Activated CD4-positive, alpha-beta T cell treated with anti-CD3 and anti-CD28 coated beads, Interleukin-2, amount 10 ng/mL, durations not matched to agents 24 days and 14 days (primary cell): ENCODE measurements around the gene TM7SF3. TPM values are rescaled to one million over a fixed set of nuclear protein-coding genes. Genes with fewer than 3 reads are reported as not detected.

Experiments
- DNase-seq: peaks from one replicate; pipeline ENCODE4 v3.0.0; 2022
- H3K27ac Mint-ChIP-seq: one replicate; pipeline ENCODE4 v1.8.0; 2022; ENCODE audit warnings: mild to moderate bottlenecking, mixed read lengths
- H3K27me3 Mint-ChIP-seq: one replicate; pipeline ENCODE4 v1.8.0; 2022; ENCODE audit warnings: mixed read lengths
- H3K36me3 Mint-ChIP-seq: one replicate; pipeline ENCODE4 v1.8.0; 2022; ENCODE audit warnings: low read depth, mild to moderate bottlenecking, mixed read lengths
- H3K4me1 Mint-ChIP-seq: one replicate; pipeline ENCODE4 v1.8.0; 2021; ENCODE audit warnings: mixed read lengths
- H3K4me3 Mint-ChIP-seq: one replicate; pipeline ENCODE4 v1.8.0; 2022; ENCODE audit warnings: mild to moderate bottlenecking, moderate library complexity, mixed read lengths
- H3K9me3 Mint-ChIP-seq: one replicate; pipeline ENCODE4 v1.8.0; 2021; ENCODE audit warnings: mixed read lengths
- intact Hi-C: fragments of 100-400 bp; cut with micrococcal nuclease; formaldehyde crosslinking; loops from one replicate; pipeline ENCODE4 v1.15.1; 2023
- total RNA-seq: library from RNA; stranded (reverse); gene quantifications from 2 replicates; pipeline ENCODE4 v1.2.3, GENCODE V29; 2022

The TM7SF3 gene
- total RNA-seq, 1 donor from 2014 or later = 44.0 TPM

GRCh38 chr12:27008081-27008480, 6.1 kb downstream of the TM7SF3 start:
- Mint-ChIP-seq H3K36me3 (peaks cover 12% of the 10 kb centered on the region), H3K27ac (no peak overlapping the region), H3K4me1 (peaks cover 36% of the 10 kb centered on the region), H3K4me3 (no peak overlapping the region), H3K9me3 (no peaks in the 10 kb centered on the region), H3K27me3 (no peaks in the 10 kb centered on the region)
- intact Hi-C loops = no loop called here
- DNase-seq = no peak

- intact Hi-C loops = no loop called here
- H3K4me3 Mint-ChIP-seq = no peak overlapping the region
- peaks cover 29% of the 10 kb centered on the region for H3K4me1 Mint-ChIP-seq
- H3K27ac Mint-ChIP-seq = no peak overlapping the region
- H3K27me3 Mint-ChIP-seq = no peaks in the 10 kb centered on the region
- no peaks in the 10 kb centered on the region for H3K9me3 Mint-ChIP-seq
- no peak for DNase-seq
- peaks cover 17% of the 10 kb centered on the region for H3K36me3 Mint-ChIP-seq
Measured at GRCh38 chr12:27006797-27007467, 7.3 kb downstream of the TM7SF3 start.

GRCh38 chr12:27005495-27005894, 8.7 kb downstream of the TM7SF3 start:
- DNase-seq = no peak
- H3K9me3 Mint-ChIP-seq = no peaks in the 10 kb centered on the region
- no peaks in the 10 kb centered on the region for H3K27me3 Mint-ChIP-seq
- no peak overlapping the region for H3K4me3 Mint-ChIP-seq
- H3K4me1 Mint-ChIP-seq = peaks cover 22% of the 10 kb centered on the region
- H3K36me3 Mint-ChIP-seq = peaks cover 11% of the 10 kb centered on the region
- H3K27ac Mint-ChIP-seq = no peak overlapping the region
- intact Hi-C loops = no loop called here

GRCh38 chr12:27003421-27004381, 10.5 kb downstream of the TM7SF3 start:
- Mint-ChIP-seq H3K4me3 (no peak overlapping the region), H3K36me3 (peaks cover 14% of the 10 kb centered on the region), H3K4me1 (peaks cover 17% of the 10 kb centered on the region), H3K9me3 (no peaks in the 10 kb centered on the region), H3K27ac (no peak overlapping the region), H3K27me3 (no peaks in the 10 kb centered on the region)
- DNase-seq = no peak
- intact Hi-C loops = no loop called here

- no peaks in the 10 kb centered on the region for H3K9me3 Mint-ChIP-seq
- H3K27me3 Mint-ChIP-seq = no peaks in the 10 kb centered on the region
- peaks cover 13% of the 10 kb centered on the region for H3K4me1 Mint-ChIP-seq
- no peak overlapping the region for H3K27ac Mint-ChIP-seq
- intact Hi-C loops = no loop called here
- H3K36me3 Mint-ChIP-seq = peaks cover 23% of the 10 kb centered on the region
- no peak for DNase-seq
- no peak overlapping the region for H3K4me3 Mint-ChIP-seq
Measured at GRCh38 chr12:27002141-27002540, 12.0 kb downstream of the TM7SF3 start.

GRCh38 chr12:27001663-27002062, 12.5 kb downstream of the TM7SF3 start:
- DNase-seq = no peak
- peaks cover 13% of the 10 kb centered on the region for H3K4me1 Mint-ChIP-seq
- no peak overlapping the region for H3K27ac Mint-ChIP-seq
- peaks cover 23% of the 10 kb centered on the region for H3K36me3 Mint-ChIP-seq
- H3K4me3 Mint-ChIP-seq = no peak overlapping the region
- no peaks in the 10 kb centered on the region for H3K27me3 Mint-ChIP-seq
- H3K9me3 Mint-ChIP-seq = no peaks in the 10 kb centered on the region
- intact Hi-C loops = no loop called here

- Mint-ChIP-seq H3K27ac (no peak overlapping the region), H3K4me1 (peaks cover 13% of the 10 kb centered on the region), H3K36me3 (peaks cover 23% of the 10 kb centered on the region), H3K4me3 (no peak overlapping the region), H3K9me3 (no peaks in the 10 kb centered on the region), H3K27me3 (no peaks in the 10 kb centered on the region)
- intact Hi-C loops = no loop called here
- no peak for DNase-seq
Measured at GRCh38 chr12:27000961-27001360, 13.2 kb downstream of the TM7SF3 start.

- Mint-ChIP-seq H3K4me1 (peaks cover 7% of the 10 kb centered on the region), H3K4me3 (no peak overlapping the region), H3K27me3 (no peaks in the 10 kb centered on the region), H3K36me3 (peaks cover 35% of the 10 kb centered on the region), H3K27ac (no peak overlapping the region), H3K9me3 (no peaks in the 10 kb centered on the region)
- intact Hi-C loops = no loop called here
- no peak for DNase-seq
Measured at GRCh38 chr12:26997003-26997402, 17.2 kb downstream of the TM7SF3 start.

GRCh38 chr12:26995706-26996105, 18.5 kb downstream of the TM7SF3 start:
- DNase-seq = no peak
- no peak overlapping the region for H3K27ac Mint-ChIP-seq
- no peaks in the 10 kb centered on the region for H3K27me3 Mint-ChIP-seq
- H3K4me1 Mint-ChIP-seq = peaks cover 3% of the 10 kb centered on the region
- H3K36me3 Mint-ChIP-seq = peaks cover 34% of the 10 kb centered on the region
- intact Hi-C loops = no loop called here
- H3K9me3 Mint-ChIP-seq = no peaks in the 10 kb centered on the region
- no peak overlapping the region for H3K4me3 Mint-ChIP-seq

- no peak overlapping the region for H3K4me3 Mint-ChIP-seq
- DNase-seq = no peak
- intact Hi-C loops = no loop called here
- no peak overlapping the region for H3K27ac Mint-ChIP-seq
- H3K4me1 Mint-ChIP-seq = peaks cover 5% of the 10 kb centered on the region
- H3K36me3 Mint-ChIP-seq = peaks cover 35% of the 10 kb centered on the region
- no peaks in the 10 kb centered on the region for H3K27me3 Mint-ChIP-seq
- no peaks in the 10 kb centered on the region for H3K9me3 Mint-ChIP-seq
Measured at GRCh38 chr12:26994109-26994508, 20.1 kb downstream of the TM7SF3 start.

GRCh38 chr12:26991826-26992225, 22.4 kb downstream of the TM7SF3 start:
- H3K36me3 Mint-ChIP-seq = peaks cover 36% of the 10 kb centered on the region
- H3K4me1 Mint-ChIP-seq = peaks cover 4% of the 10 kb centered on the region
- no peak for DNase-seq
- no peaks in the 10 kb centered on the region for H3K9me3 Mint-ChIP-seq
- no peaks in the 10 kb centered on the region for H3K27me3 Mint-ChIP-seq
- H3K27ac Mint-ChIP-seq = no peak overlapping the region
- no peak overlapping the region for H3K4me3 Mint-ChIP-seq
- intact Hi-C loops = no loop called here

GRCh38 chr12:26989873-26990272, 24.3 kb downstream of the TM7SF3 start:
- Mint-ChIP-seq H3K4me3 (no peak overlapping the region), H3K27me3 (no peaks in the 10 kb centered on the region), H3K36me3 (peaks cover 43% of the 10 kb centered on the region), H3K4me1 (peaks cover 4% of the 10 kb centered on the region), H3K27ac (no peak overlapping the region), H3K9me3 (no peaks in the 10 kb centered on the region)
- DNase-seq = no peak
- intact Hi-C loops = no loop called here

- DNase-seq = no peak
- intact Hi-C loops = no loop called here
- peaks cover 42% of the 10 kb centered on the region for H3K36me3 Mint-ChIP-seq
- H3K9me3 Mint-ChIP-seq = no peaks in the 10 kb centered on the region
- H3K4me3 Mint-ChIP-seq = no peak overlapping the region
- no peaks in the 10 kb centered on the region for H3K27me3 Mint-ChIP-seq
- H3K4me1 Mint-ChIP-seq = peaks cover 8% of the 10 kb centered on the region
- no peak overlapping the region for H3K27ac Mint-ChIP-seq
Measured at GRCh38 chr12:26988703-26989102, 25.5 kb downstream of the TM7SF3 start.

GRCh38 chr12:26987634-26988424, 26.4 kb downstream of the TM7SF3 start:
- intact Hi-C loops = no loop called here
- H3K27me3 Mint-ChIP-seq = no peaks in the 10 kb centered on the region
- H3K4me3 Mint-ChIP-seq = no peak overlapping the region
- H3K4me1 Mint-ChIP-seq = peaks cover 8% of the 10 kb centered on the region
- no peaks in the 10 kb centered on the region for H3K9me3 Mint-ChIP-seq
- peaks cover 44% of the 10 kb centered on the region for H3K36me3 Mint-ChIP-seq
- DNase-seq = no peak
- no peak overlapping the region for H3K27ac Mint-ChIP-seq
